C4-2B (cell line): ENCODE measurements around the gene IL36B.

ENCODE experiments used
- ZFX ChIP-seq: fragments of 450-650 bp; IDR thresholded peaks from 2 replicates; pipeline ENCODE4 v1.6.1; 2017
- TF ChIP-seq, protein P1 (sequence below): fragments of 450-650 bp; conservative IDR thresholded peaks from 2 replicates; pipeline ENCODE4 v1.5.1; 2017; ENCODE audit warnings: mild to moderate bottlenecking

GRCh38 chr2:113085542-113085941, 32.9 kb upstream of the IL36B start:
- TF ChIP-seq, protein P1, sequence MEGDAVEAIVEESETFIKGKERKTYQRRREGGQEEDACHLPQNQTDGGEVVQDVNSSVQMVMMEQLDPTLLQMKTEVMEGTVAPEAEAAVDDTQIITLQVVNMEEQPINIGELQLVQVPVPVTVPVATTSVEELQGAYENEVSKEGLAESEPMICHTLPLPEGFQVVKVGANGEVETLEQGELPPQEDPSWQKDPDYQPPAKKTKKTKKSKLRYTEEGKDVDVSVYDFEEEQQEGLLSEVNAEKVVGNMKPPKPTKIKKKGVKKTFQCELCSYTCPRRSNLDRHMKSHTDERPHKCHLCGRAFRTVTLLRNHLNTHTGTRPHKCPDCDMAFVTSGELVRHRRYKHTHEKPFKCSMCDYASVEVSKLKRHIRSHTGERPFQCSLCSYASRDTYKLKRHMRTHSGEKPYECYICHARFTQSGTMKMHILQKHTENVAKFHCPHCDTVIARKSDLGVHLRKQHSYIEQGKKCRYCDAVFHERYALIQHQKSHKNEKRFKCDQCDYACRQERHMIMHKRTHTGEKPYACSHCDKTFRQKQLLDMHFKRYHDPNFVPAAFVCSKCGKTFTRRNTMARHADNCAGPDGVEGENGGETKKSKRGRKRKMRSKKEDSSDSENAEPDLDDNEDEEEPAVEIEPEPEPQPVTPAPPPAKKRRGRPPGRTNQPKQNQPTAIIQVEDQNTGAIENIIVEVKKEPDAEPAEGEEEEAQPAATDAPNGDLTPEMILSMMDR, result no peak
- TF ChIP-seq ZFX, result no peak
